GM10266 (cell line): ENCODE results near the gene PRKCH.

Experiments
- DNase-seq: peaks from one replicate; pipeline ENCODE4 v3.0.0; 2012; ENCODE audit errors: extremely low spot score
- CTCF ChIP-seq: IDR thresholded peaks from 2 replicates; pipeline ENCODE4 v1.5.1; 2012; ENCODE audit warnings: mild to moderate bottlenecking, low read depth; ENCODE audit not compliant: control insufficient read depth, insufficient read depth; ENCODE audit errors: missing control alignments

The PRKCH gene

DNA sequence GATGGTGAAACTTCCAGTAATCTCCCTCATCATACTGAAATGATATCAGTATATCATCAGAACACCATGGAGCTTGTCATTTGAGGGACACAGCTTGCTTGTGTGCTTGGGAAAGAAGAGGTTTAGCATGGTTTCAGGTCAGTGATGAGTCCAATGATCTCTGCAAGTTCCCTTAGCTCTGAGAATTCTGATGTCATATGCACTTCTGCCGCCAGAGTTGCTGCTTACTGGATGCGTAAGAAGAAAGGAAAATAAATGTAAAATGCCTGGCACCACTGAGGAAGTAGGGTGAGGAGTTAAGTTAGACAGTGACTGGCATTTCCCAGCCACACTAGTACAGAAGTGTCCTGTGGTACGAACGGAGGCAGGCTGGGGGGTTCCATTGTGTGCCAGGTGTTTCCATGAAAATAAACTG, 22.6 kb downstream of the PRKCH start:
- TF ChIP-seq CTCF, result no peak
- no peak for DNase-seq

DNA sequence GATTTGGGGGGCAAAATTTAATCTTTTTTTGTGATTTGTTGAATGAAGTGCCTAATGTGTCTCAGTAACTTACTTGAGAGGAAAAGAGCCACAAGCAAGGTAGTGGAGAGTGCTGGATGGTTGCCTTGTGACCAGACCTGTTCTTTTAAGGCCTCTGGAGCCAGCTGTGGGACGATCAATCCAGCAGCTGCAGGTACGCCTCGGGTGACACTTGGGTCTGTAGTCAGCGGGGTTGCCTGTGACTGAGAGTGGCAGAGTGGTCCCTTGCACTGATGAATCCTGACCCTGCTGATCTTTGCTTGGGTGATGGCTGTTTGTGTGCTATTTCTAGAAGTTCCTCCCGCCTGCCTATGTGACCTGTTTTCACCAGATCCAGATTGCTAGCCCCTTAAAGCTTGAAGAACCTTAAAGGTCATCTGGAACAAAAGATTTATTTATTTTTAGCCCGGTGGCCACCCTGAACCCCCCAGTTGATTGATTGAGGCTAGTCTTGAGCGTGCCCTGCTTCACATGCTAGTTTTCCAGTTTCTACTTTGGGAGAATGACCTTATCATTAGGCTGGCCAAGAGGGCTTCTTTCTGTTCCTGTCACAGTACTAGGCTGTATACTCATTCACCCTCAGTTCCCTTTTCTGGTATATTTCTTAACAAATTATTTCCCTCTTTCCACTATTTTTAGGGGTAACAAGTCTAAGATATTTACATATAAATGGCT, 23.2 kb downstream of the PRKCH start:
- no peak for DNase-seq

GRCh38 chr14:61345151-61345482, 23.7 kb downstream of the PRKCH start:
- no peak for DNase-seq
- no peak for TF ChIP-seq CTCF

More for the DNA sequence above, 23.2 kb downstream of the PRKCH start:
- no peak for TF ChIP-seq CTCF

DNA sequence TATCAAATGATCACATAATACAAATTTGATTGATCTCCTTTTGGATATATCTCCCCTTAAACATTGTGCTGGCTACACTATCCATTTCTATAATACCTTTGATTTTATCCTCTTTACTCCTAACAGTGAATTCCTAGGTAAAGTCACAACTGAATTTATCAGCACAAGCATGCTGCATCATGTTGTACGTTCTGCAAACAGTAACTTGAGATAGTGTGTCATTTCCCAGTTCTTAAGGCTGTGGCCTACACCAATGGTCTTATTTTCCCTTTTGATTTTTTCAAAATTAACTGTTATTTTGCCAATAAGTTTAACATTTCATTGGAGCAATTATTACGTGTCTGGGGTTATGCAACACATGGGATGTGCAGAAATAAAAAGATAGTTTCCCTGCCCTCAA, 24.8 kb downstream of the PRKCH start:
- DNase-seq, result no peak
- TF ChIP-seq CTCF, result no peak

DNA sequence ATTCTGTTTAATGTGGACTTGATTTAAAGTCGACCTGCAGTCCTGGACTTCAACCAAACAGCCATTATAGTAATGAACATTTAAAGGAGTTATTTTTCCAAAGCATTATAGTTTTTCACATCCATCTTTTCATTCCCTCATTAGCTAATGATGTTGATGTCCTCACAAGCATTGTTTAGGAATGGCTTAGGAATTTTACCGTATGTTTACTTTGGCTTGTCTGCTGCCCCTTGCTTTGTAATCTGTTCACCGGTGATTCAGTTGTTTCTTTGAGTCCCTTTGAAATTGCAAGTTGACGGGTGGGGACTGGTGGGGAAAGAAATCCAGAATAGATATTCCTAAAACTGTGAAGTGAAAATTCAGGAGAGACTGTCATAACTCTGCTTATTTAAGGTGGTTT, 25.4 kb downstream of the PRKCH start:
- DNase-seq, result no peak

GRCh38 chr14:61347826-61348443, 26.6 kb downstream of the PRKCH start:
- TF ChIP-seq CTCF, result no peak
- DNase-seq, result no peak

More for the DNA sequence above, 25.4 kb downstream of the PRKCH start:
- TF ChIP-seq CTCF, result no peak
